HEK293 (cell line): Measurements from ENCODE around the gene RAB23.

ENCODE experiments used
- CTCF ChIP-seq: fragments of 450-650 bp; formaldehyde crosslinking; IDR thresholded peaks from 2 replicates; pipeline ENCODE4 v1.5.1; 2016; ENCODE audit warnings: missing biosample characterization, missing genetic modification characterization
- ZNF561 ChIP-seq: fragments of 450-650 bp; IDR thresholded peaks from 2 replicates; pipeline ENCODE4 v1.5.1; 2018; ENCODE audit warnings: missing biosample characterization, missing genetic modification characterization, borderline replicate concordance

- TF ChIP-seq CTCF: no peak
- TF ChIP-seq ZNF561 (tag by site-specific recombination): no peak
These were observed 34.4 kb upstream of the RAB23 start for GRCh38 chr6:57256541-57256940.
